MM.1S (cell line): Measurements from ENCODE around the gene LRRC10.

Source experiments
- CTCF ChIP-seq: fragments of 300-600 bp; sonication (generic); IDR thresholded peaks from 2 replicates; pipeline ENCODE4 v1.5.1; 2016; ENCODE audit warnings: antibody characterized with exemption, low read length, mixed read lengths
- EZH2phosphoT487 ChIP-seq: fragments of 300-600 bp; sonication (generic); IDR thresholded peaks from 2 replicates; pipeline ENCODE4 v1.6.1; 2018; ENCODE audit warnings: antibody characterized with exemption, low read length

- TF ChIP-seq CTCF (no peak), EZH2phosphoT487 (no peak)
Measured at GRCh38 chr12:69610729-69611128, at the start of gene LRRC10.
